D721Med (cell line): Measurements from ENCODE around the gene CANT1.
"Not testable (repeated sequence)": the region's sequence is repeated elsewhere in the genome, so short reads cannot be mapped to it uniquely, and the experiment has no call there.

ENCODE experiments used
- DNase-seq: peaks from one replicate; pipeline ENCODE4 v3.0.0; 2011; ENCODE audit warnings: low spot score; ENCODE audit not compliant: insufficient read length
- FAIRE-seq: peaks from 2 replicates; lab custom pipeline; 2011; peaks lifted over from hg19 to GRCh38; lab: Jason Lieb, UNC
- TF ChIP-seq, protein P1 (sequence below): IDR thresholded peaks from 2 replicates; pipeline ENCODE4 v1.5.1; 2012; ENCODE audit warnings: mild to moderate bottlenecking, control low read depth; ENCODE audit not compliant: insufficient read depth; ENCODE audit errors: missing control alignments

The CANT1 gene

DNA sequence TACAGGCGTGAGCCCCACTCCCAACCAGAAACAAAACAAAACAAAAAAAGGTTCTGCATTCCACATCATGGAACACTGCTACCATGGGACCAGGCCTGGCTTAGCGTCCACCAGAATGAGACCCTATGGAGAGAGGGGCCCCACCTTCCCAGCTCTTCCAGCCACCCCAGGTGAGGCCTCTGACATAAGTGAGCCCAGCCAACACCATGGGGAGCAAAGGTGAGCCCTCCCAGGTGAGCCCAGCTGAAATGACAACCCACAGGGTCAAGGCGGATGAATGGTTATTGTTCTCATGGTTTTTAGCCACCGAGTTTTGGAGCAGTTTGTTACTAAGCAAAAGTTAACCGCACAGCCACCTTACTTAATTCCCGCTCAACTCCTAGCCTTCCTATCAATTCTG is 46.2 kb downstream of the CANT1 start:
- DNase-seq (no peak), FAIRE-seq (no peak)
- TF ChIP-seq, protein P1, sequence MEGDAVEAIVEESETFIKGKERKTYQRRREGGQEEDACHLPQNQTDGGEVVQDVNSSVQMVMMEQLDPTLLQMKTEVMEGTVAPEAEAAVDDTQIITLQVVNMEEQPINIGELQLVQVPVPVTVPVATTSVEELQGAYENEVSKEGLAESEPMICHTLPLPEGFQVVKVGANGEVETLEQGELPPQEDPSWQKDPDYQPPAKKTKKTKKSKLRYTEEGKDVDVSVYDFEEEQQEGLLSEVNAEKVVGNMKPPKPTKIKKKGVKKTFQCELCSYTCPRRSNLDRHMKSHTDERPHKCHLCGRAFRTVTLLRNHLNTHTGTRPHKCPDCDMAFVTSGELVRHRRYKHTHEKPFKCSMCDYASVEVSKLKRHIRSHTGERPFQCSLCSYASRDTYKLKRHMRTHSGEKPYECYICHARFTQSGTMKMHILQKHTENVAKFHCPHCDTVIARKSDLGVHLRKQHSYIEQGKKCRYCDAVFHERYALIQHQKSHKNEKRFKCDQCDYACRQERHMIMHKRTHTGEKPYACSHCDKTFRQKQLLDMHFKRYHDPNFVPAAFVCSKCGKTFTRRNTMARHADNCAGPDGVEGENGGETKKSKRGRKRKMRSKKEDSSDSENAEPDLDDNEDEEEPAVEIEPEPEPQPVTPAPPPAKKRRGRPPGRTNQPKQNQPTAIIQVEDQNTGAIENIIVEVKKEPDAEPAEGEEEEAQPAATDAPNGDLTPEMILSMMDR: no peak

DNA sequence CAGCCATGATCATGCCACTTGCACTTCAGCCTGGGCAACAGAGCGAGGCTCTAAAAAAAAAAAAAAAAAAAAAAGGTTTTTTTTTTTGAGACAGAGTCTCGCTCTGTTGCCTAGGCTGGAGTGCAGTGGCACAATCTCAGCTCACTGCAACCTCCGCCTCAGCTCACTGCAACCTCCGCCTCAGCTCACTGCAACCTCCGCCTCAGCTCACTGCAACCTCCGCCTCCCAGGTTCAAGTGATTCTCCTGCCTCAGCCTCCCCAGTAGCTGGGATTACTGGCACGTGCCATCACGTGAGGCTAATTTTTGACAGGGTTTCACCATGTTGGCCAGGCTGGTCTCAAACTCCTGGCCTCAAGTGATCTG is 46.6 kb downstream of the CANT1 start:
- not testable (repeated sequence) for FAIRE-seq, DNase-seq

DNA sequence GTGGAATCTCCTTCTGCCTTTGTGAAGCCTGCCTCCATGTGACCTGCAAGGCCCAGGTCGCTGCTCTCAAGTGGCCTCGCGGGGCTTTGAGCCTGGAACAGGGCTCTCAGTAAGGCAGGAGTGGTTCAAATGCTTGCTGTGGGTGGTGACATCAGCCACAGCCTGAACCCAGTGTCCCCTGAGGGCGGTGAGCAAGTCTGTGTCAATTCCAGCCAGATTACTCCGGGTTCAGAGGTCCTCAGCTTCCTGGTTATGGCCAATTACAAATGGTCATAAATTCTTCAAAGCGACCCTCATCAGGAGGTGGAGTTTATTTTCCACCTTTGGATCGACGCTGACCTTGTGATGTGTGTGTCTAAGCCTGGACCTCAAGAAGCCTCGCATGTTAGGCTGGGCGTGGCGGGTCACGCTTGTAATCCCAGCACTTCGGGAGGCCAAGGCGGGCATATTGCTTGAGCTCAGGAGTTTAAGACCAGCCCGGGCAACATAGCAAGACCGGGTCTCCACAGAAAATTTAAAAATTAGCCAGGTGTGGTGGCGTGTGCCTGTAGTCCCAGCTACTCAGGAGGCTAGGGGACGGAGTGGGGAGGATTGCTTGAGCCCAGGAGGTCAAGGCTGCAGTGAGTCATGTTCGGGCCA is 47.1 kb downstream of the CANT1 start:
- TF ChIP-seq, protein P1: no peak
- FAIRE-seq (no peak), DNase-seq (no peak)

DNA sequence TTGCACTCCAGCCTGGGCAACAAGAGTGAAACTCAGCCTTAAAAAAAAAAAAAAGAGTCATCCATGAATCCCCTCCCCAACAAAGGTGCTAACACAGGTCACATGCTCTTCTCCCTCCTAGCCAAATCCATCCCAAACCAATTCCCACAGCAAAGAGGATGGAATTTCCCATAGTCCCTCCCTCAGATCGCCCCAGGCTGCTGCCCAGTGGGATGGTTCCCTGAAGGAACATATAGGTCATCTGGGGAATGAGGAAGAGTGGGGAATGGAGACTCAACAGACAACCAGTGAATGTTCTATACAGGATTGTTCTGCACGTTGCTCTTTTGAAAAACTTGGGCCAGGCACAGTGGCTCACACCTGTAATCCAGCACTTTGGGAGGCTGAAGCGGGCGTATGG is 48.0 kb downstream of the CANT1 start:
- TF ChIP-seq, protein P1: no peak

DNA sequence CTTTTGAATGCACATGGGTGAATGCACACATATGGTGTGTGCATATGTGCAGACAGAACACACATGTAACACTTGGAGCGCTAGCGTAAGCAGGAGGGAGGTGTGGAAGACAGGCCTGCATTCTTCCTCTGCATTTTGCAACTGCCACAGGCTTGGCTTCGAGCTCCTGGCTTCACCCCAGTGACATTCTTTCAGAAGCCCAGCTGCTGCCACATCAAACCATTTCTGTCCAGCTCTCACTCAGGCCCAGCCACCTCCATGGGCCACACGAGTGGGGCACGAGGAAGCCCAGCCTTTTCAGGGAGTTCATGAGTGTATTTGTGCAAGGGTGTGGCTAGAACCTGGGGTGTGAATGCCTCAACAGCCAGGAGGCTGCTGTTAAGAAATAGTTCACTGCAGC is 48.6 kb downstream of the CANT1 start:
- FAIRE-seq (no peak), DNase-seq (no peak)
- TF ChIP-seq, protein P1: no peak

More for the DNA sequence above, 48.0 kb downstream of the CANT1 start:
- no peak for FAIRE-seq
- DNase-seq: no peak

DNA sequence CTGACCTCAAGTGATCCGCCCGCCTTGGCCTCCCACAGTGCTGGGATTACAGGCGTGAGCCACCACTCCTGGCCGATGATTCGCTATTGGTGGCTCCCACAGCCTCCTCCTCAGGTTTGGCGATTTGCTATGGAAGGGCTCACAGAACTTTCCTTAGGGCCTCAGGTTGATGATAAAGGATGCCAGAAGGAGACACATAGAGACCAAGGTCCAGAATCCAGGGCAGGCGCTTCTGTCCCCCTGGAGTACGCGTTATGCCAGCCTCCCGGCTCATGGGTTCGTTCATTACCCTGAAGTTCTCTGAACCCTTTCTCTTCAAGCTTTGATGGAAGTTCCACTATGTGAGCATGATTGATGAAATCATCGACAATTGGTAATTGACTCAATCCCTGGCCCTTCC is 49.8 kb downstream of the CANT1 start:
- FAIRE-seq: no peak
- no peak for DNase-seq
- TF ChIP-seq, protein P1: no peak

DNA sequence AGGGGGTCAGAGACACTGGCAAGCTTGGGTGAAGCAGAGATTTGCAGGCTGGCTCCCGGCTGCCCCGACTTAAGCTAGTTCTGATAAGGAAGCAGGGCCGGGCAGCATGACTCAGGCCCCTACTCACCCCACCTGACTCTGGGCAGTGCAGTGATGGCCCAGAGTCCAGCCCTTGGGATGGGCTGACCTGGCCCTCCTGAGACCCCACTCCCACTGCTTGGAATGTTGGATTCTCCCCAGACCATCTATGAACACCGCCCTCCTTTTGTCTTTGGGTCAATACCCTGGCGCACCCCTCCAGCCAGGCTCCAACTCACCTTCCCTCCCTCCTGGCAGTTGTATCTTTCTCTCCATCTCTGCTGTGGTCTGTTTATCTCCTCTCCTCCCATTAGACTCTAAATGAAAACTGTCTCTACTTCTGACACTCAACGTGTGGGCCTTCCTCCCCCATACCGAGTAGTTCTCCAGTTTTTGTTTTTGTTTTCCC is 50.9 kb downstream of the CANT1 start:
- DNase-seq (no peak), FAIRE-seq (no peak)

More for the DNA sequence above, 50.9 kb downstream of the CANT1 start:
- TF ChIP-seq, protein P1: no peak
